IMR-90 (cell line): Measurements from ENCODE around the gene SRPX2. TPM values are rescaled to one million over a fixed set of nuclear protein-coding genes. Genes with fewer than 3 reads are reported as not detected.

Experiments used
- ATAC-seq: fragments of 200-7000 bp; cut with Tn5 transposase; 2 replicates; pipeline ENCODE4 v1.9.1; 2020; ENCODE audit warnings: low read depth, mild to moderate bottlenecking, moderate library complexity
- BruUV-seq: library from RNA; stranded (reverse); fragments of 400-500 nt; replicated peaks from 2 replicates; lab custom pipeline; 2021; lab: Mats Ljungman, UMichigan
- CTCF ChIA-PET: fragments of 300-600 bp; formaldehyde crosslinking; extraction: SDS; loops from one replicate; lab custom pipeline; 2021; ENCODE audit warnings: antibody characterized with exemption; lab: Yijun Ruan, JAX
- POLR2A ChIA-PET: fragments of 300-600 bp; sonication (Branson Sonifier 250); formaldehyde crosslinking; loops from one replicate; lab custom pipeline; 2022; ENCODE audit warnings: antibody characterized with exemption; ENCODE audit not compliant: unreplicated experiment; lab: Charles Lee
- DNase-seq: peaks from one replicate; pipeline ENCODE4 v3.0.0; 2013
- H2AFZ ChIP-seq: replicated peaks from 2 replicates; pipeline ENCODE3; 2013; ENCODE audit warnings: low read length, mild to moderate bottlenecking; ENCODE audit not compliant: poor library complexity
- H2AK5ac ChIP-seq: 2 replicates; pipeline ENCODE4 v1.6.1; 2013; ENCODE audit warnings: low read depth, low read length, inconsistent platforms
- H2AK9ac ChIP-seq: replicated peaks from 2 replicates; pipeline ENCODE3; 2013; ENCODE audit warnings: mild to moderate bottlenecking, low read depth, low read length, moderate library complexity; ENCODE audit not compliant: poor library complexity
- H2BK120ac ChIP-seq: 2 replicates; pipeline ENCODE4 v1.6.1; 2013; ENCODE audit warnings: low read depth, low read length, inconsistent platforms
- H2BK15ac ChIP-seq: 3 replicates; pipeline ENCODE4 v1.6.1; 2013; ENCODE audit warnings: low read depth, low read length, inconsistent platforms
- H2BK20ac ChIP-seq: 2 replicates; pipeline ENCODE4 v1.6.1; 2013; ENCODE audit warnings: low read depth, mild to moderate bottlenecking, inconsistent platforms, low read length, moderate library complexity
- H2BK5ac ChIP-seq: 2 replicates; pipeline ENCODE4 v1.6.1; 2013; ENCODE audit warnings: mild to moderate bottlenecking, low read depth, low read length, inconsistent platforms; ENCODE audit not compliant: poor library complexity, severe bottlenecking
- H3K14ac ChIP-seq: replicated peaks from 2 replicates; pipeline ENCODE4 v1.6.1; 2013; ENCODE audit warnings: low read depth, low read length, inconsistent platforms
- H3K18ac ChIP-seq: 2 replicates; pipeline ENCODE4 v1.6.1; 2013; ENCODE audit warnings: low read depth, low read length, control low read depth
- H3K23ac ChIP-seq: 2 replicates; pipeline ENCODE4 v1.6.1; 2013; ENCODE audit warnings: low read depth, low read length, inconsistent platforms
- H3K27ac ChIP-seq: 2 replicates; pipeline ENCODE4 v1.5.1; 2013; ENCODE audit warnings: mild to moderate bottlenecking, control low read depth, low read length; ENCODE audit not compliant: insufficient read depth
- H3K27me3 ChIP-seq: 2 replicates; pipeline ENCODE4 v1.6.1; 2013; ENCODE audit warnings: low read length; ENCODE audit not compliant: control insufficient read depth, insufficient read depth
- H3K36me3 ChIP-seq: 2 replicates; pipeline ENCODE4 v1.6.1; 2013; ENCODE audit warnings: low read length, mixed read lengths; ENCODE audit not compliant: control insufficient read depth, insufficient read depth
- H3K4ac ChIP-seq: 2 replicates; pipeline ENCODE4 v1.6.1; 2013; ENCODE audit warnings: low read depth, low read length, inconsistent platforms
- H3K4me1 ChIP-seq: 2 replicates; pipeline ENCODE4 v1.6.1; 2013; ENCODE audit warnings: low read length, mixed read lengths; ENCODE audit not compliant: control insufficient read depth, insufficient read depth
- H3K4me2 ChIP-seq: 2 replicates; pipeline ENCODE4 v1.6.1; 2013; ENCODE audit warnings: low read depth, mild to moderate bottlenecking, control low read depth, low read length, moderate library complexity
- H3K4me3 ChIP-seq: 2 replicates; pipeline ENCODE4 v1.5.1; 2013; ENCODE audit warnings: low read depth, mild to moderate bottlenecking, control low read depth, low read length, moderate library complexity; ENCODE audit not compliant: insufficient read depth
- H3K56ac ChIP-seq: 2 replicates; pipeline ENCODE4 v1.6.1; 2013; ENCODE audit warnings: low read length, inconsistent platforms; ENCODE audit not compliant: insufficient read depth; ENCODE audit errors: extremely low read depth
- H3K79me1 ChIP-seq, 2 experiments: 2 replicates each; pipeline ENCODE4 v1.6.1; 2013; ENCODE audit warnings: low read length in 2 of 2, inconsistent platforms in 1 of 2, low read depth in 1 of 2
- H3K9ac ChIP-seq: 2 replicates; pipeline ENCODE4 v1.6.1; 2013; ENCODE audit warnings: low read depth, low read length, control low read depth
- H3K9me1 ChIP-seq: 2 replicates; pipeline ENCODE4 v1.6.1; 2013; ENCODE audit warnings: low read length, inconsistent platforms; ENCODE audit not compliant: insufficient read depth
- H3K9me3 ChIP-seq: 2 replicates; pipeline ENCODE4 v1.6.1; 2013; ENCODE audit warnings: low read length; ENCODE audit not compliant: control insufficient read depth, insufficient read depth
- H4K20me1 ChIP-seq: 2 replicates; pipeline ENCODE4 v1.6.1; 2013; ENCODE audit warnings: low read length, inconsistent platforms; ENCODE audit not compliant: insufficient read depth
- H4K5ac ChIP-seq: 2 replicates; pipeline ENCODE4 v1.6.1; 2013; ENCODE audit warnings: mild to moderate bottlenecking, low read depth, low read length, control low read depth
- H4K8ac ChIP-seq, 2 experiments: 2 replicates each; pipeline ENCODE4 v1.6.1; 2013; ENCODE audit warnings: low read depth in 2 of 2, low read length in 2 of 2, control low read depth in 1 of 2, inconsistent platforms in 1 of 2
- H4K91ac ChIP-seq: 2 replicates; pipeline ENCODE4 v1.6.1; 2013; ENCODE audit warnings: low read depth, low read length, inconsistent platforms; ENCODE audit not compliant: insufficient read depth
- BHLHE40 ChIP-seq: fragments of 150-350 bp; IDR thresholded peaks from 2 replicates; pipeline ENCODE4 v1.6.1; 2016; ENCODE audit warnings: mild to moderate bottlenecking, low read depth, low read length
- CHD1 ChIP-seq: IDR thresholded peaks from 2 replicates; pipeline ENCODE4 v1.6.1; 2012; ENCODE audit warnings: low read depth, low read length, improper control_type of control experiment
- FOS ChIP-seq: fragments of 150-350 bp; IDR thresholded peaks from 2 replicates; pipeline ENCODE4 v1.6.1; 2016; ENCODE audit warnings: low read depth, low read length
- MAFK ChIP-seq: IDR thresholded peaks from 2 replicates; pipeline ENCODE4 v1.6.1; 2012; ENCODE audit warnings: low read depth, low read length, improper control_type of control experiment
- NFE2L2 ChIP-seq: fragments of 150-350 bp; IDR thresholded peaks from 2 replicates; pipeline ENCODE4 v1.6.1; 2016; ENCODE audit warnings: low read depth, mild to moderate bottlenecking, low read length
- POLR2A ChIP-seq: IDR thresholded peaks from 2 replicates; pipeline ENCODE4 v1.6.1; 2012; ENCODE audit warnings: mild to moderate bottlenecking, low read depth, low read length
- RFX5 ChIP-seq: IDR thresholded peaks from 2 replicates; pipeline ENCODE4 v1.8.0; 2012; ENCODE audit warnings: low read depth, mild to moderate bottlenecking, low read length, moderate library complexity
- USF2 ChIP-seq: fragments of 150-350 bp; IDR thresholded peaks from 2 replicates; pipeline ENCODE4 v1.6.1; 2017; ENCODE audit warnings: mild to moderate bottlenecking, antibody characterized with exemption, low read length, low read depth
- WGBS, 2 experiments: methylation state at CpG; one replicate each; pipeline versions ENCODE4 v1.1.5 to v1.1.7; 2013; ENCODE audit warnings: missing lambda C conversion rate in 2 of 2; ENCODE audit not compliant: insufficient read length in 1 of 2; ENCODE audit errors: extremely low coverage in 2 of 2; 5-methylcytosine and 5-hydroxymethylcytosine counted together
- dilution Hi-C: fragments of 300-500 bp; cut with HindIII; formaldehyde crosslinking; loops from one replicate; pipeline ENCODE4 v1.14.3; 2018; ENCODE audit warnings: low sequenced_read_pairs; ENCODE audit not compliant: unreplicated experiment
- in situ Hi-C: fragments of 300-500 bp; cut with MboI; formaldehyde crosslinking; loops from 3 replicates; pipeline ENCODE4 v1.14.3; 2019; ENCODE audit warnings: low sequenced_read_pairs, inconsistent platforms, mixed read lengths
- intact Hi-C: fragments of 100-400 bp; cut with micrococcal nuclease; formaldehyde crosslinking; loops from 2 replicates; pipeline ENCODE4 v1.10.0; 2022
- polyA plus RNA-seq, 3 experiments: library from polyadenylated mRNA; depleted of rRNA; stranded (reverse); fragments of >200 nt; gene quantifications; 2 replicates each; pipeline ENCODE4 v1.2.3, GENCODE V29; 2012; ENCODE audit warnings: low replicate concordance in 1 of 3
- total RNA-seq: library from RNA; depleted of rRNA; stranded (reverse); fragments of >200 nt; gene quantifications from 2 replicates; pipeline ENCODE4 v1.2.3, GENCODE V29; 2012

Gene SRPX2
- total and polyA plus RNA-seq, 2 of the 4 experiments (the other 2 are of a cell fraction) = 20.6 to 43.1 TPM

GRCh38 chrX:100682939-100683338 lies 38.9 kb downstream of the SRPX2 start:
- H2AFZ ChIP-seq = no peak overlapping the region
- POLR2A ChIA-PET = no interaction called here
- in situ Hi-C loops = no loop called here

More at GRCh38 chrX:100682939-100683338, 38.9 kb downstream of the SRPX2 start:
- H3K9me1 ChIP-seq = no peaks in the 10 kb centered on the region
- no peak overlapping the region for H3K4me2 ChIP-seq
- no peak overlapping the region for H2BK20ac ChIP-seq
- no peaks in the 10 kb centered on the region for H3K36me3 ChIP-seq
- DNase-seq (no peak), ATAC-seq (no peak)
- CTCF ChIA-PET = no interaction called here
- H3K4me1 ChIP-seq = peaks cover 2% of the 10 kb centered on the region
- H3K27ac ChIP-seq = no peak overlapping the region
- no peak overlapping the region for H3K14ac ChIP-seq
- H3K4ac ChIP-seq = no peak overlapping the region
- no peak overlapping the region for H2BK15ac ChIP-seq
- H3K23ac ChIP-seq = no peak overlapping the region
- H3K4me3 ChIP-seq = no peak overlapping the region
- no peaks in the 10 kb centered on the region for H4K20me1 ChIP-seq
- no peaks in the 10 kb centered on the region for H3K9me3 ChIP-seq
- no peak overlapping the region for H4K91ac ChIP-seq
- no peak overlapping the region for H4K5ac ChIP-seq
- BruUV-seq = no TSS peak
- H3K56ac ChIP-seq = no peak overlapping the region
- no peak overlapping the region for H4K8ac ChIP-seq
- no peak overlapping the region for H2AK9ac ChIP-seq
- H3K27me3 ChIP-seq = no peaks in the 10 kb centered on the region; the same call in 1 of the 2 replicates
- WGBS, 2 experiments = no CpG with 5 or more reads among the region's 8 CpGs
- no peaks in the 10 kb centered on the region for H3K79me1 ChIP-seq
- no peak overlapping the region for H3K9ac ChIP-seq
- no peak overlapping the region for H2BK120ac ChIP-seq
- H3K18ac ChIP-seq = no peak overlapping the region
- no peak for TF ChIP-seq POLR2A
- TF ChIP-seq USF2 = no peak
- TF ChIP-seq RFX5 = no peak
- TF ChIP-seq BHLHE40 = no peak
- TF ChIP-seq CHD1 = no peak
- no peak for TF ChIP-seq FOS
- no peak for TF ChIP-seq MAFK
- TF ChIP-seq NFE2L2 = no peak
- no peak overlapping the region for H2AK5ac ChIP-seq
- intact Hi-C loops (loop anchor here (10.0 kb wide), 1 partner anchor 602 kb away; no protein-coding TSS in a partner anchor), dilution Hi-C loops (no loop called here)
- no peak overlapping the region for H2BK5ac ChIP-seq
